ENCODE results near the gene NPAS2.

Gene NPAS2

GRCh38 chr2:100995309-100996075 lies 175.6 kb downstream of the NPAS2 start:
- Mint-ChIP-seq H3K4me3 (no peak overlapping the region), H3K4me1 (peaks cover 5% of the 10 kb centered on the region), H3K27ac (no peak overlapping the region)

GRCh38 chr2:100997509-100998234 lies 177.7 kb downstream of the NPAS2 start:
- no peaks in the 10 kb centered on the region for H3K27me3 Mint-ChIP-seq
- no peak overlapping the region for H3K4me3 Mint-ChIP-seq
- H3K27ac Mint-ChIP-seq, result no peak overlapping the region
- no peaks in the 10 kb centered on the region for H3K9me3 Mint-ChIP-seq
- DNase-seq (no peak), ATAC-seq (no peak)
- H3K36me3 Mint-ChIP-seq (ENCODE audit: low read depth), result peaks cover 6% of the 10 kb centered on the region
- peaks cover 12% of the 10 kb centered on the region for H3K4me1 Mint-ChIP-seq

More at GRCh38 chr2:100995309-100996075, 175.6 kb downstream of the NPAS2 start:
- no peaks in the 10 kb centered on the region for H3K36me3 Mint-ChIP-seq (ENCODE audit: low read depth)
- ATAC-seq, result no peak
- no peaks in the 10 kb centered on the region for H3K9me3 Mint-ChIP-seq
- H3K27me3 Mint-ChIP-seq, result no peaks in the 10 kb centered on the region
- DNase-seq, result no peak

DNA sequence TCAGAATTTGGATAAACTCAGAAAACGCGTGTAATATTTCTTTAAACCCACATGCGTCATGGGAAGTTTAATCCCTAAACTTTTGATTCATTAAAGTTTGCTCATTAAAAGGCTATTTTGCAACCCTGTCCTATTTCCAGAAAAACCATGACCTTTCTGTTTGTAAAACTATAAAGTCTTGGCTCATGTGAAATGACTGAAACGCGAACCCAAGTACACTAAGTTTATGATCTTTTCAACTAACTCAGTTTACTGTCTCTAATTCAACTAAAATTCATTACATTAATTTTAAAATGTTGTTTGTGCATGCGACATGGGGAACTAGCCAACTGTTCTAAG lies 178.3 kb downstream of the NPAS2 start:
- Mint-ChIP-seq H3K36me3 (ENCODE audit: low read depth) (peaks cover 11% of the 10 kb centered on the region), H3K9me3 (no peaks in the 10 kb centered on the region), H3K27me3 (no peaks in the 10 kb centered on the region), H3K27ac (no peak overlapping the region), H3K4me1 (peaks cover 13% of the 10 kb centered on the region), H3K4me3 (no peak overlapping the region)
- DNase-seq (no peak), ATAC-seq (no peak)

DNA sequence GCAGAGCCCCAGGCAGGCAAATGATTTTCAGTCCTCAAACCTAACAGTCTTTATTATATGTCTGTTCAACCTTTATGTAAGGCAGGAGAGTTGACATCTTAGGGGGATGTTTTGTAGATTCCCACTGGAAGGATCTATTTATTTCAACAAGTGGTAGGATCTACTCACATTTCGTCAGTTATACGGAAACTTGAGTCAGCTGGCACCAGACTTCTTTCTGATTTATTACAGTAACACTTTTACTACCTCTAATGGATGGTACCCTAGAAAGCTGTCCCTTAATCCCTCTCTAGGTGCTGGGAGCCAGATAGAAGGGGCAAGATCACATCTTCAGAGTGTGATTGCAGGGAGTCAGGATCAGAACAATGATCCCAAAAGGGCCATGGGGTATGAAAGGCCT lies 180.1 kb downstream of the NPAS2 start:
- DNase-seq (no peak), ATAC-seq (no peak)
- peaks cover 30% of the 10 kb centered on the region for H3K4me1 Mint-ChIP-seq
- no peaks in the 10 kb centered on the region for H3K27me3 Mint-ChIP-seq
- no peaks in the 10 kb centered on the region for H3K9me3 Mint-ChIP-seq
- no peak overlapping the region for H3K27ac Mint-ChIP-seq
- no peak overlapping the region for H3K4me3 Mint-ChIP-seq
- peaks cover 29% of the 10 kb centered on the region for H3K36me3 Mint-ChIP-seq (ENCODE audit: low read depth)

DNA sequence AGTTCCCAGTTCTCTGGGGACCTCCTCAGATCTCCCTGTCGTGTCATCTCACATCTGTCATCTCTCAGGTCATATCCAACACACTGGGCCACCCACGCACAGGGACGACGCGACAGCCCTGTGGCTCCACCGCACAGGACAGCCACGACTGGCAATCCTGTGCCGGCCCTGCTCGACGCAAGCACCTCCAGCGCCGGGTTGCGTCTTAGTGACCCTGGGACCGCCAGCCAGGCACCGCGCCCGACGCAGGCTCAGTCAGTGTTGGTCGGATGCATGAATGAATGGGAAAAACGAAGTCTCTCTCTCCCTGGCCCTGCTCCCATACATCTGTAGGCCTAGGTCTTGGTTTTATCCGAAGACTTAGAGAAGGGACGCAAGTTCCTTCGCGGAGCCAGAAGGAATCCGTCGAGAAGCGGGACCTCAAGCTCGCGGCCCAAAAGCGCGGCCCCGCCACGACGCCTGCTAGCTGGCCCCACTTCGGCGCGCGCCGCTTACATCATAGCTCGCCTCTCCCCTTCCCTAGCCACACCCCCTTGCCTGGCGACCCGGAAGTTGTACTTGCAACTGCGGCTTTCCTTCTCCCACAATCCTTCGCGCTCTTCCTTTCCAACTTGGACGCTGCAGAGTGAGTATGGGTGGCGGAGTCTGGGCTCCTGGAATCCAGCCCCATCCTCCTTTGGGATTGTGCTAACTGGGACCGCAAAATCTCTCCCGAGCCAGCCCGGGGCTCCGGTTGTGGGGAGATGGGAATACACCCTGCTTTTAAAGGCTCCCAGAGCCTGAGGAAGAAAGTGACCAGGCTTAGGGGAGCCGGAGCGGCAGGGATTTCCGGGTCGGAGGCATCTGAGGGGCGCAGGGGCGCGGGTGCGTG lies 182.0 kb downstream of the NPAS2 start, which contains the start of gene RPL31:
Gene RPL31, plus strand, starts transcription at position 599 of the 871 bp plus-strand sequence. CDS start 413 bp downstream, outside the sequence.
- H3K4me1 Mint-ChIP-seq, result peaks cover 46% of the 10 kb centered on the region

DNA sequence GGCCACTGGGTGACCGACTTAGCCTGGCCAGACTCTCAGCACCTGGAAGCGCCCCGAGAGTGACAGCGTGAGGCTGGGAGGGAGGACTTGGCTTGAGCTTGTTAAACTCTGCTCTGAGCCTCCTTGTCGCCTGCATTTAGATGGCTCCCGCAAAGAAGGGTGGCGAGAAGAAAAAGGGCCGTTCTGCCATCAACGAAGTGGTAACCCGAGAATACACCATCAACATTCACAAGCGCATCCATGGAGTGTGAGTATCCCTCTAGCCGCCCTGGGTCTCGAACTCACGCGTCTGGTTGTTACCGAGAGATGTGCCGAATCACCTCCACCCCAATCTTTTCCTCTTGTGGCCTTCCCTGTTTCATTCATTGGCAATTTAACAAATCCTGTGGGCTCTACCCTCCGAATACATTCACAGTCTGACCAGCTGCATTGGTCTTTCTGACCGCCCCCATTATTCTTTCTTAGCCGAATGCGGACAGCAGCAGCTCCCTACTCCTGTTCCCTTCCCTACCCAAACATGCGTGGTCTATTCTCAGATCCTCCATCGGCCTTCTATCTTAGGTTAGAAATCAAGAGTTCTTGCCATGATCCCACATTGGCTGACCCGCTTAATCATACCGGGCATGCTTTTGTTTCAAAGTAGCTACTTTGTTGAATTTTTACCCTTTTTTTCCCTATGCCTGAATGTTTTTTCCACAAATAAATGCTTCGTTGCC lies 182.8 kb downstream of the NPAS2 start:
- peaks cover 51% of the 10 kb centered on the region for H3K4me1 Mint-ChIP-seq

More for the DNA sequence above, 182.0 kb downstream of the NPAS2 start, which contains the start of gene RPL31:
- peak within 1 kb of the TSS; percentile 96 for H3K4me3 Mint-ChIP-seq
- H3K36me3 Mint-ChIP-seq (ENCODE audit: low read depth), result peaks cover 48% of the 10 kb centered on the region
- ATAC-seq (peak; percentile 88), DNase-seq (peak; percentile 96)
- peak within 1 kb of the TSS; percentile 99 for H3K27ac Mint-ChIP-seq
- H3K27me3 Mint-ChIP-seq, result no peaks in the 10 kb centered on the region
- H3K9me3 Mint-ChIP-seq, result no peaks in the 10 kb centered on the region

DNA sequence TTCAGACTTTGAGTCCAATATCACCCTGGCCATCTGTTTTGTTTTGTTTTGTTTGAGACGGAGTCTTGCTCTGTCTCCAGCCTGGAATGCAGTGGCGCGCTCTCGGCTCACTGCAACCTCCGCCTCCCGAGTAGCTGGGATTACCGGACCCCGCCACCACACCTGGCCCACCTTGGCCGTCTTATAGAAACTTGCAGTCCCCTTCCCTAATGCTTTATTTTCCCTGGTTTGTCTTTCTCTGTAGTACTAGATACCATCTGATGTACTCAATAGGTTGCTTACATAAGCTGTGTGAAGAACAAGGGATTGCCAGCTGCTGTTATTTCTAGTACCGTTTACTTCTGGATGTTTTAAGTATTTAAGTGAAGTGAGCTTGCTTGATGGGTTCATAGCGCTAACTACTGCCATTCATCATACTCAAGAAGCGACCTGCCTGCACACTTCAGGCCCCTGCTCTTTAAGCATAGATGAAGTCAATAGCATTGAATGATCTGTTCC lies 183.4 kb downstream of the NPAS2 start:
- Mint-ChIP-seq H3K9me3 (no peaks in the 10 kb centered on the region), H3K4me1 (peaks cover 56% of the 10 kb centered on the region), H3K4me3 (peak overlapping the region; percentile 96), H3K36me3 (ENCODE audit: low read depth) (peaks cover 61% of the 10 kb centered on the region), H3K27ac (peak overlapping the region; percentile 99), H3K27me3 (no peaks in the 10 kb centered on the region)
- ATAC-seq, result no peak
- DNase-seq, result no peak

More for the DNA sequence above, 182.8 kb downstream of the NPAS2 start:
- H3K36me3 Mint-ChIP-seq (ENCODE audit: low read depth), result peaks cover 55% of the 10 kb centered on the region
- peak overlapping the region; percentile 96 for H3K4me3 Mint-ChIP-seq
- no peaks in the 10 kb centered on the region for H3K27me3 Mint-ChIP-seq
- ATAC-seq, result peak; percentile 3
- DNase-seq, result no peak
- H3K9me3 Mint-ChIP-seq, result no peaks in the 10 kb centered on the region
- peak overlapping the region; percentile 99 for H3K27ac Mint-ChIP-seq

- peak overlapping the region; percentile 96 for H3K4me3 Mint-ChIP-seq
- H3K36me3 Mint-ChIP-seq (ENCODE audit: low read depth), result peaks cover 69% of the 10 kb centered on the region
- no peaks in the 10 kb centered on the region for H3K9me3 Mint-ChIP-seq
- DNase-seq (no peak), ATAC-seq (no peak)
- H3K27me3 Mint-ChIP-seq, result no peaks in the 10 kb centered on the region
- peaks cover 60% of the 10 kb centered on the region for H3K4me1 Mint-ChIP-seq
- peak overlapping the region; percentile 99 for H3K27ac Mint-ChIP-seq
Observed at GRCh38 chr2:101004620-101005325, 184.8 kb downstream of the NPAS2 start.

DNA sequence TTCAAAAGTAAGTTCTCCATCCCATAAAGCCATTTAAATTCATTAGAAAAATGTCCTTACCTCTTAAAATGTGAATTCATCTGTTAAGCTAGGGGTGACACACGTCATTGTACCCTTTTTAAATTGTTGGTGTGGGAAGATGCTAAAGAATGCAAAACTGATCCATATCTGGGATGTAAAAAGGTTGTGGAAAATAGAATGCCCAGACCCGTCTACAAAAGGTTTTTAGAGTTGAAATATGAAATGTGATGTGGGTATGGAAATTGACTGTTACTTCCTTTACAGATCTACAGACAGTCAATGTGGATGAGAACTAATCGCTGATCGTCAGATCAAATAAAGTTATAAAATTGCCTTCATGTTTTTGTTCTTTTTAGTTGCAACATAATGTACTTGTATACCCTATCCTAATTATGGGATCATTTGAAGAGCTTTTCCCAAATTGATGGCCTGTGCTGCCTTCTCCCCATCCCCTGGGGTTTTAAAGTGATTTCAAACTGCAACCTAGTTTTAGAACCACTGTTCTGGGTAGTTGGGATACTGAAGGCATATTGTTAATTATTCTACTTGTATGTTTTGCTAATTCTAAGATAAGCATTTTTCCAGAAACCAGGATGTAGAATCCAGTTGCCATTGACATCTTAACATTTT lies 186.3 kb downstream of the NPAS2 start:
- H3K27ac Mint-ChIP-seq, result peak overlapping the region; percentile 99

DNA sequence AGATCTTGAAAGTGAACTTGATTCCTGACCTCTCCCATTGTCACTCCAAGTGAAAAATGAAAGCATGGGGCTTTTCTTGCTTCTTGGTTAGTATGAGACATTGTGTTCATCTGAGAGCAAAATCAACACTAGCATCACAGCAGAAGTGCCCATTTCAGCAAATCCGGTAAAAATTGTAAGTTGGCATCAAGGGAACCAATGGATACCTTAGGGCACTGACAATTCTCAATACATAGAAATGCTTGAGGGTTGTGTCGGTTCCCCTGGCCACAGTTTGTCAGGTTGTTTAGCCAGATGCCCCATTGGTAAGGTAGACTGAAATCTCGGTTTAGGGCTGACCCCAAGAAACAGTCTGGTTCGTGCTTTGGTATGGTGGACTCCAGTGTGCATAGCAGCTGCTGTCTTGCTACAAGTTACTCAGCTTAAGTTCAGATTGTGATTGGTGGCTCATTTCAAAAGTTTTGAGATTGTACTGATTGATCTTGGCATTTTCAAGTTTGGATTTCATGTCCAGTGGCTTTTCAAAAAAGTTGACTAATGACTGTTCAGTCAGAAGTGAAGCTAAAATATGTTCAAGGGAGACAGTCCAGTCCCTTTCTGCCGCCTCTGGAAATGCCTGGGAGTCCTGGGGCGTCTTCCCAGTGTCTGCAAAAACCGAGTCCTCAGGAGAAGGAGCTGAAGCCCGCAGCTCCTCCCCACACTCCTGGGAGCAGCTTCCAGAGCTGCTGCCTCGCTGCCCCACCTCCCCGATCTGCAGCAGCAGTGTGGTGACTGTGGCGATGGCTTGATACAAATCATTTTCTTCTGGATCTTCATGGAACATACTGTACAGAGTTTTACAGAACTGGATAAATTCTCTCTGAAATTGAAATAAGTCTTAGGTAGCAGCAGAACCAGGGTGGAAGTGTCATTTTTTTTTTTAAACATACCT lies 187.7 kb downstream of the NPAS2 start:
- H3K9me3 Mint-ChIP-seq, result no peaks in the 10 kb centered on the region
- ATAC-seq (peak; percentile 30), DNase-seq (no peak)
- peaks cover 80% of the 10 kb centered on the region for H3K36me3 Mint-ChIP-seq (ENCODE audit: low read depth)
- peaks cover 55% of the 10 kb centered on the region for H3K4me1 Mint-ChIP-seq
- peak overlapping the region; percentile 18 for H3K4me3 Mint-ChIP-seq
- peak overlapping the region; percentile 63 for H3K27ac Mint-ChIP-seq
- no peaks in the 10 kb centered on the region for H3K27me3 Mint-ChIP-seq

More for the DNA sequence above, 186.3 kb downstream of the NPAS2 start:
- ATAC-seq, result no peak
- H3K36me3 Mint-ChIP-seq (ENCODE audit: low read depth), result peaks cover 76% of the 10 kb centered on the region
- H3K4me1 Mint-ChIP-seq, result peaks cover 59% of the 10 kb centered on the region
- H3K4me3 Mint-ChIP-seq, result peak overlapping the region; percentile 96
- H3K27me3 Mint-ChIP-seq, result no peaks in the 10 kb centered on the region
- no peaks in the 10 kb centered on the region for H3K9me3 Mint-ChIP-seq
- DNase-seq, result no peak

DNA sequence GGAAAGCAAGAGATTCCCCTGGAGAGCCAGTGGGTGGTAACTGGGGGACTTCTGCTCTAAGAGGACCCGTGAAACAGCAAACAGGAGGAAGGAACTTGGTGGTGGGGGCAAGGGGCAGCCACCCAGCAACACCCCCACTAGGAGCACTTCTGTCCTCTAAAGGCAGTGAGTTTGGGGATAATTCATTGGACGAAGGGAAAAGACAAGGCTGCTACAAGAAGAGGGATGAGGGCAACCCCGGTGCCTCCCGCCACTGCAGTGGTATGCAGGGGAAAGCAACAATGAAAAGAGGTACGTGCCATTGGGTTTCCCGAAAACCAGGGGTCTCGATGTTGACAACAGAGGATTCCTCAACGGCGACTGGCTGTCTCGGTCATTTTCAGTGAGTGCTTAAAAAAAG lies 191.2 kb downstream of the NPAS2 start:
- H3K27ac Mint-ChIP-seq, result peak overlapping the region; percentile 23
- peaks cover 25% of the 10 kb centered on the region for H3K4me1 Mint-ChIP-seq
- no peaks in the 10 kb centered on the region for H3K27me3 Mint-ChIP-seq
- DNase-seq (no peak), ATAC-seq (no peak)
- H3K4me3 Mint-ChIP-seq, result no peak overlapping the region
- H3K36me3 Mint-ChIP-seq (ENCODE audit: low read depth), result peaks cover 65% of the 10 kb centered on the region
- H3K9me3 Mint-ChIP-seq, result no peaks in the 10 kb centered on the region

GRCh38 chr2:101012054-101012705 lies 192.2 kb downstream of the NPAS2 start:
- no peaks in the 10 kb centered on the region for H3K9me3 Mint-ChIP-seq
- no peak overlapping the region for H3K4me3 Mint-ChIP-seq
- no peaks in the 10 kb centered on the region for H3K27me3 Mint-ChIP-seq
- H3K4me1 Mint-ChIP-seq, result peaks cover 19% of the 10 kb centered on the region
- DNase-seq, result no peak
- ATAC-seq, result peak; percentile 37
- H3K36me3 Mint-ChIP-seq (ENCODE audit: low read depth), result peaks cover 56% of the 10 kb centered on the region
- H3K27ac Mint-ChIP-seq, result peak overlapping the region; percentile 23

Measured in activated naive CD8-positive, alpha-beta T cell treated with anti-CD3 and anti-CD28 coated beads, Interleukin-2, amount 50 U/mL, for 24 hours (primary cell).